Natural killer cell (primary cell): ENCODE measurements around the gene P2RY11. TPM values are rescaled to one million over a fixed set of nuclear protein-coding genes. Genes with fewer than 3 reads are reported as not detected.
A peak's percentile ranks its signal among the peaks of the same experiment; 100 is the strongest.

Source experiments
- ATAC-seq, 3 donors: fragments of 150-1000 bp in 2 of 3; fragments of 200-7000 bp in 1 of 3; cut with Tn5 transposase; 1 replicate in 1 of 3; 2 replicates in 2 of 3; pipeline ENCODE4 v1.10.0; 2021; ENCODE audit warnings: mild to moderate bottlenecking in 2 of 3, moderate library complexity in 2 of 3
- DNase-seq, 2 donors: peaks; one replicate each; pipeline versions ENCODE4 v3.0.0 to v3.0.0-alpha.2; 2013 to 2021; ENCODE audit warnings: mixed read lengths in 1 of 2
- H3K27ac ChIP-seq: one replicate; pipeline ENCODE4 v1.5.1; 2013; ENCODE audit warnings: mild to moderate bottlenecking, low read length
- H3K27me3 ChIP-seq: one replicate; pipeline ENCODE4 v1.6.1; 2013; ENCODE audit warnings: low read length; ENCODE audit not compliant: control insufficient read depth, insufficient read depth
- H3K36me3 ChIP-seq: one replicate; pipeline ENCODE4 v1.6.1; 2013; ENCODE audit warnings: low read length; ENCODE audit not compliant: control insufficient read depth, insufficient read depth
- H3K4me1 ChIP-seq: one replicate; pipeline ENCODE4 v1.6.1; 2013; ENCODE audit warnings: low read length; ENCODE audit not compliant: control insufficient read depth, insufficient read depth
- H3K4me3 ChIP-seq: one replicate; pipeline ENCODE4 v1.5.1; 2013; ENCODE audit warnings: low read length
- H3K9me3 ChIP-seq: one replicate; pipeline ENCODE4 v1.6.1; 2013; ENCODE audit warnings: low read length; ENCODE audit not compliant: control insufficient read depth, insufficient read depth
- H3K27ac Mint-ChIP-seq, 2 donors: one replicate each; pipeline ENCODE4 v1.8.0; 2022; ENCODE audit warnings: mild to moderate bottlenecking in 2 of 2, mixed read lengths in 2 of 2, moderate library complexity in 1 of 2
- H3K27me3 Mint-ChIP-seq, 2 donors: one replicate each; pipeline ENCODE4 v1.8.0; 2022; ENCODE audit warnings: low read depth in 2 of 2, mixed read lengths in 2 of 2
- H3K36me3 Mint-ChIP-seq: one replicate; pipeline ENCODE4 v1.8.0; 2022; ENCODE audit warnings: mixed read lengths
- H3K4me1 Mint-ChIP-seq, 2 donors: one replicate each; pipeline ENCODE4 v1.8.0; 2022; ENCODE audit warnings: mixed read lengths in 2 of 2
- H3K4me3 Mint-ChIP-seq: one replicate; pipeline ENCODE4 v1.8.0; 2022; ENCODE audit warnings: mild to moderate bottlenecking, moderate library complexity, mixed read lengths
- H3K9me3 Mint-ChIP-seq, 2 donors: one replicate each; pipeline ENCODE4 v1.8.0; 2022; ENCODE audit warnings: mixed read lengths in 2 of 2
- WGBS: methylation state at CpG from one replicate; pipeline ENCODE4 v1.1.7; 2013; ENCODE audit warnings: missing lambda C conversion rate; ENCODE audit not compliant: insufficient coverage; 5-methylcytosine and 5-hydroxymethylcytosine counted together
- intact Hi-C: fragments of 100-400 bp; cut with micrococcal nuclease; formaldehyde crosslinking; loops from one replicate; pipeline ENCODE4 v1.14.2; 2022
- total RNA-seq, 4 donors: library from RNA; stranded (reverse); fragments of 120-200 nt in 1 of 4; gene quantifications; one replicate each; pipeline versions ENCODE4 v1.2.3 to v1.2.4, GENCODE V29; 2013 to 2022
- TF ChIP-seq, protein P1 (sequence below): fragments of 200-600 bp; IDR thresholded peaks from one replicate; pipeline ENCODE4 v1.8.0; 2022; ENCODE audit warnings: antibody characterized with exemption

The P2RY11 gene
- total RNA-seq, 3 donors from 2014 or later (not counting 1 experiment from before 2014, with no cell fraction given), result 44.1 to 52.3 (median 51.0) TPM

DNA sequence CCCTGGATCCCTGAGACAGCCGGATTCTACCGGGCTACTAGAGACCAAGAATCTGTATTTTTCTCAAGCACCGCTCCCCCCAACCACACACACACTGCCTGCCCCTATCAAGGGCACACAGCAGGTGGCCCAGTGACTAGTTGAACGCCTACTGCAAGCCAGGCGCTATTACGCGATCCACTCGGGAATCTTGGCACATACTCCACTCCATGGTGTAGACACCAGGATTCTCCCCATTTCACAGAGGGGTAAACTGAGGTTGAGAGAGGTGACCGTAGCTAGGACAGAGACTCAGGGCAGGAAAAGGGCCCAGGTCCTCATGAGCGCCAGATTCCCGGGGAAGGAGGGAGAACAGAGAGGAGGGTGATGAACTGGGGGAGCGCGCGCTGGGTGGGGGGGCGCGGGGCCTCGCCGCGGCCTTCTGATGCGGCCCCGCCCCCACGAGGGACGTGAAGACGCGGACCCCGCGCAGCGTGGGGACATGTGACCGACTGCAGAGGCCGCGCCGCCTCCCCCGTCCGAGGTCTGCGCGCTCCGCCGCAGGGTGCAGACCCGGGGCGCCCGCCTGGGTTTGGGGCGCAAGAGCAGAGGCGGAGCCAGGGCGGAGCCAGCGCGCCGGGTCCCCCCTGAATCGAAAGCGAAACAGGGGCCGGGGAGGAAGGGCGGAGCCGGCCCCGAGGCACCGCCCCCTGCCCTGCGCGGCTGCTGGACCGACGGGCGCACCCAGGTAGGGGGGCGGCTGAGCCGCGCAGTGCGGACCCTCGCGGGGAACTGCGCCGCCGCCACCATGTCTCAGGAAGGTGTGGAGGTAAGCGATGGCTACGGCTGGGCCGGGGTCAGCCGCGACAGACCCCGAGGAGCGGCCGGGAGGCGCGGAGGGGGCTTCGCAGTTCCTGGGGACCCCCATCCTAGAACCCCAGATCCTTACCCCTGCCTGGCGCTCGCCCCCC, 25.6 kb upstream of the P2RY11 start, which contains the start of gene SHFL:
SHFL (plus strand) TSS at position 677 of the 950 bp plus-strand sequence; CDS start at position 788, 111 bp downstream.
- intact Hi-C loops, result loop anchor here (1.0 kb wide), 1 partner anchor 33 kb away; the partner anchor contains the start of gene EIF3G
- DNase-seq, result peak; percentile 87 to 93

DNA sequence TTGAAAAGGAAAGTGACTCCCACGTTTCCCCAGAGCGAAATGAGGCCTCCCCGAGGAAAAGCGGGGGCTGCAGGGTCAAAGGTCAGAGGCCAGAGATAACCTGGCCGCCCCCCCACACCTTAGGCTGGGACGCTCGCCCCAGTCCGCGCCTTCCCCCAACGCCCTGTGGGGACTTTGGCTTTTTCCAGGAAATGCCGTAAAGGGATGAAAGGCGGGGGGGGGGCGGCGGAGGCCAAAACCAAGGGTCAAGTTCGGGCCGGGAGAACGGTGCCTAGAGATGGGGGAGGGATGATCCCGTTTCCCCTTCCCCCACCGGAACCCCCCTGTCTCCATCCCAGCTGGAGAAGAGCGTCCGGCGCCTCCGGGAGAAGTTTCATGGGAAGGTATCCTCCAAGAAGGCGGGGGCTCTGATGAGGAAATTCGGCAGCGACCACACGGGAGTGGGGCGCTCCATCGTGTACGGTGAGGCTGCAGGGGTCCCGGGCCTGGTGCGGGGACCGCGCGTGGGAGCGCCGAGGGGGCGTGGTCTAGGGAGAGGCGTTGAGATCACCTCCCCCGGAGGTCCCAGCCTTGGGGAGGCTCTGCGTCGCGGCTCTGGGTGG, 24.8 kb upstream of the P2RY11 start:
- peak overlapping the region; percentile 82 to 87 for H3K27ac Mint-ChIP-seq
- H3K9me3 ChIP-seq, result no peaks in the 10 kb centered on the region
- peaks cover 23% of the 10 kb centered on the region for H3K4me1 ChIP-seq
- DNase-seq (peak in 1 of 2 donors; percentile 62), ATAC-seq (peak in 1 of 3 donors; percentile 18)
- WGBS, result 2% methylated on average over 32 of the region's 43 CpGs
- TF ChIP-seq, protein P1, sequence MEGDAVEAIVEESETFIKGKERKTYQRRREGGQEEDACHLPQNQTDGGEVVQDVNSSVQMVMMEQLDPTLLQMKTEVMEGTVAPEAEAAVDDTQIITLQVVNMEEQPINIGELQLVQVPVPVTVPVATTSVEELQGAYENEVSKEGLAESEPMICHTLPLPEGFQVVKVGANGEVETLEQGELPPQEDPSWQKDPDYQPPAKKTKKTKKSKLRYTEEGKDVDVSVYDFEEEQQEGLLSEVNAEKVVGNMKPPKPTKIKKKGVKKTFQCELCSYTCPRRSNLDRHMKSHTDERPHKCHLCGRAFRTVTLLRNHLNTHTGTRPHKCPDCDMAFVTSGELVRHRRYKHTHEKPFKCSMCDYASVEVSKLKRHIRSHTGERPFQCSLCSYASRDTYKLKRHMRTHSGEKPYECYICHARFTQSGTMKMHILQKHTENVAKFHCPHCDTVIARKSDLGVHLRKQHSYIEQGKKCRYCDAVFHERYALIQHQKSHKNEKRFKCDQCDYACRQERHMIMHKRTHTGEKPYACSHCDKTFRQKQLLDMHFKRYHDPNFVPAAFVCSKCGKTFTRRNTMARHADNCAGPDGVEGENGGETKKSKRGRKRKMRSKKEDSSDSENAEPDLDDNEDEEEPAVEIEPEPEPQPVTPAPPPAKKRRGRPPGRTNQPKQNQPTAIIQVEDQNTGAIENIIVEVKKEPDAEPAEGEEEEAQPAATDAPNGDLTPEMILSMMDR, result no peak
- H3K4me3 Mint-ChIP-seq, result peak overlapping the region; percentile 89
- intact Hi-C loops, result loop anchor here (1.0 kb wide), 1 partner anchor 33 kb away; the partner anchor contains the start of gene EIF3G
- H3K4me1 Mint-ChIP-seq, result peaks cover 15 to 22% of the 10 kb centered on the region in 2 donors
- no peaks in the 10 kb centered on the region for H3K27me3 ChIP-seq
- H3K27me3 Mint-ChIP-seq, result no peaks in the 10 kb centered on the region
- H3K4me3 ChIP-seq, result peak overlapping the region; percentile 100
- peak overlapping the region; percentile 87 for H3K27ac ChIP-seq
- no peaks in the 10 kb centered on the region for H3K36me3 Mint-ChIP-seq
- peaks cover 20% of the 10 kb centered on the region for H3K36me3 ChIP-seq
- no peaks in the 10 kb centered on the region for H3K9me3 Mint-ChIP-seq

More for the DNA sequence above, 25.6 kb upstream of the P2RY11 start, which contains the start of gene SHFL:
- Mint-ChIP-seq H3K27ac (peak within 1 kb of the TSS; percentile 82 to 87), H3K9me3 (no peaks in the 10 kb centered on the region), H3K36me3 (no peaks in the 10 kb centered on the region), H3K4me3 (peak within 1 kb of the TSS; percentile 89), H3K27me3 (no peaks in the 10 kb centered on the region), H3K4me1 (peaks cover 13 to 19% of the 10 kb centered on the region in 2 donors)
- TF ChIP-seq, protein P1, result no peak
- peaks cover 20% of the 10 kb centered on the region for H3K4me1 ChIP-seq
- H3K27me3 ChIP-seq, result no peaks in the 10 kb centered on the region
- H3K27ac ChIP-seq, result peak within 1 kb of the TSS; percentile 87
- peak within 1 kb of the TSS; percentile 100 for H3K4me3 ChIP-seq
- ATAC-seq, result peak; percentile 97 to 98 (median 97)
- H3K36me3 ChIP-seq, result peaks cover 15% of the 10 kb centered on the region
- no peaks in the 10 kb centered on the region for H3K9me3 ChIP-seq
- 4% methylated on average over 81 of the region's 81 CpGs for WGBS

DNA sequence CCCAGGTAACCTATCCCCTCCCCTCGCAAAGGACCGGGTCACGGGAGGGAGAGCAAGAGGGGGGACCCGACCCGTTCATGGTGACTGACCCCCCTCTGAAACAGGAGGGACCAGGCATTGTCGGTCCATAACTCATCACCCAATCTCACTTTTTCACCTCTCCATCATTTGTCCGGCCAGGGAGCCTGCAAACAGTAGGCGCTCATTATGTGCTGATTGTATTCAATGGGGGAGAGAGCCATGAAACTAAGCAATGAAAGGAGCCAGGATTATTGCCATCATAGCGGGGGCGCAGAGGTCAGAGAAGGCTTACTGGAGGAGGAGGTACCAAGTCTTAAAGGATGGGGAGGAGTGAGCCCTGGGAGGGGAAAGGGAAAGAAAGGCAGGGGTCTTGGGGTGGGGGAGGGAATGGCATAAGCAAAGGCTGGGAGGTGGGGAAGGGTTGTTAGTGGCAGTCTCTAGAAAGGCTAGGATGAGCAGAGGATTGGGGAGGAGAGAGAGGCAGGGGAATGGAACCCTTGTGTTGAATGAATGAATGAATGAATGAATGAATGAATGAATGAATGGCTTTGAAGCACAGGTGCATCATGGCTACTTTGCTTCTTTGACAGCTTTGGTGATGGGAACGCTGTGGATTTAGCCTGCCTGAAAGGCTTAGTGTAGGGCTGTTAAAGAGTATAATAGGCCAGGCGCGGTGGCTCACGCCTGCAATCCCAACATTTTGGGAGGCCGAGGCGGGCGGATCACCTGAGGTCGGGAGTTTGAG, 24.0 kb upstream of the P2RY11 start:
- Histone ChIP-seq H3K4me1 (peaks cover 28% of the 10 kb centered on the region), H3K27ac (peak overlapping the region; percentile 87), H3K9me3 (no peaks in the 10 kb centered on the region), H3K4me3 (peak overlapping the region; percentile 100), H3K27me3 (no peaks in the 10 kb centered on the region), H3K36me3 (peaks cover 28% of the 10 kb centered on the region)
- H3K27ac Mint-ChIP-seq, result peak overlapping the region; percentile 82 to 87
- H3K36me3 Mint-ChIP-seq, result no peaks in the 10 kb centered on the region
- DNase-seq (no peak), ATAC-seq (no peak)
- WGBS, result 89% methylated on average over 14 of the region's 18 CpGs
- H3K27me3 Mint-ChIP-seq, result no peaks in the 10 kb centered on the region
- no peaks in the 10 kb centered on the region for H3K9me3 Mint-ChIP-seq
- peaks cover 18 to 26% of the 10 kb centered on the region in 2 donors for H3K4me1 Mint-ChIP-seq
- intact Hi-C loops, result no loop called here
- TF ChIP-seq, protein P1, result no peak
- peak overlapping the region; percentile 89 for H3K4me3 Mint-ChIP-seq
